Neural progenitor cell (in vitro differentiated cells): ENCODE measurements around the gene IRF1. TPM values are rescaled to one million over a fixed set of nuclear protein-coding genes. Genes with fewer than 3 reads are reported as not detected.

Experiments
- DNase-seq: peaks from one replicate; pipeline ENCODE4 v3.0.0-alpha.2; 2016; ENCODE audit warnings: low spot score
- H2AFZ ChIP-seq: fragments of 200-600 bp; sonication (generic); replicated peaks from 2 replicates; pipeline ENCODE4 v1.6.1; 2016; ENCODE audit warnings: antibody characterized with exemption
- H3F3A ChIP-seq: fragments of 200-600 bp; sonication (generic); 2 replicates; pipeline ENCODE4 v1.6.1; 2016; ENCODE audit warnings: antibody characterized with exemption, low read depth
- H3K27ac ChIP-seq: fragments of 200-600 bp; sonication (generic); 2 replicates; pipeline ENCODE4 v1.5.1; 2016; ENCODE audit warnings: mild to moderate bottlenecking
- H3K27me3 ChIP-seq: fragments of 200-600 bp; sonication (generic); 2 replicates; pipeline ENCODE4 v1.6.1; 2016; ENCODE audit warnings: mild to moderate bottlenecking, moderate library complexity
- H3K36me3 ChIP-seq: fragments of 200-600 bp; sonication (generic); 2 replicates; pipeline ENCODE4 v1.5.1; 2016
- H3K4me1 ChIP-seq: fragments of 200-600 bp; sonication (generic); 2 replicates; pipeline ENCODE4 v1.6.1; 2016; ENCODE audit warnings: mixed run types
- H3K4me2 ChIP-seq: fragments of 200-600 bp; sonication (generic); 2 replicates; pipeline ENCODE4 v1.6.1; 2016
- H3K4me3 ChIP-seq: fragments of 200-600 bp; sonication (generic); 2 replicates; pipeline ENCODE4 v1.5.1; 2016
- H3K79me2 ChIP-seq: fragments of 200-600 bp; sonication (generic); 2 replicates; pipeline ENCODE4 v1.6.1; 2016; ENCODE audit warnings: low read depth
- H3K9ac ChIP-seq: fragments of 200-600 bp; sonication (generic); 2 replicates; pipeline ENCODE4 v1.6.1; 2016
- H3K9me3 ChIP-seq: fragments of 200-600 bp; sonication (generic); 2 replicates; pipeline ENCODE4 v1.5.1; 2016; ENCODE audit warnings: low read depth
- H4K20me1 ChIP-seq: fragments of 200-600 bp; sonication (generic); 2 replicates; pipeline ENCODE4 v1.6.1; 2016; ENCODE audit warnings: low read depth
- H3K27ac Mint-ChIP-seq: 3 replicates; pipeline ENCODE4 v1.8.0; 2021; ENCODE audit warnings: mixed read lengths
- H3K27me3 Mint-ChIP-seq: 2 replicates; pipeline ENCODE4 v1.8.0; 2022; ENCODE audit warnings: low read depth, mild to moderate bottlenecking, inconsistent platforms, moderate library complexity, mixed read lengths; ENCODE audit not compliant: insufficient read depth
- H3K36me3 Mint-ChIP-seq: 3 replicates; pipeline ENCODE4 v1.8.0; 2021; ENCODE audit warnings: mixed read lengths
- H3K4me1 Mint-ChIP-seq: 3 replicates; pipeline ENCODE4 v1.8.0; 2021; ENCODE audit warnings: mixed read lengths
- H3K4me3 Mint-ChIP-seq: 3 replicates; pipeline ENCODE4 v1.8.0; 2021; ENCODE audit warnings: mild to moderate bottlenecking, moderate library complexity, mixed read lengths
- H3K9me3 Mint-ChIP-seq: 3 replicates; pipeline ENCODE4 v1.8.0; 2020; ENCODE audit warnings: mixed read lengths
- EZH2 ChIP-seq: fragments of 200-600 bp; sonication (generic); IDR thresholded peaks from 2 replicates; pipeline ENCODE4 v1.6.1; 2017; ENCODE audit warnings: antibody characterized with exemption, mild to moderate bottlenecking, moderate library complexity
- EZH2phosphoT487 ChIP-seq: fragments of 200-600 bp; sonication (generic); IDR thresholded peaks from 2 replicates; pipeline ENCODE4 v1.6.1; 2017; ENCODE audit warnings: antibody characterized with exemption
- total RNA-seq: library from RNA; depleted of rRNA; stranded (reverse); fragments of >200 nt; gene quantifications from 2 replicates; pipeline ENCODE4 v1.2.3, GENCODE V29; 2015; ENCODE audit warnings: low replicate concordance
- TF ChIP-seq, protein P1 (sequence below): fragments of 200-600 bp; sonication (generic); IDR thresholded peaks from 2 replicates; pipeline ENCODE4 v1.5.1; 2017; ENCODE audit warnings: antibody characterized with exemption, mild to moderate bottlenecking

Gene IRF1
- total RNA-seq, 1 donor from 2014 or later: 7.1 TPM

DNA sequence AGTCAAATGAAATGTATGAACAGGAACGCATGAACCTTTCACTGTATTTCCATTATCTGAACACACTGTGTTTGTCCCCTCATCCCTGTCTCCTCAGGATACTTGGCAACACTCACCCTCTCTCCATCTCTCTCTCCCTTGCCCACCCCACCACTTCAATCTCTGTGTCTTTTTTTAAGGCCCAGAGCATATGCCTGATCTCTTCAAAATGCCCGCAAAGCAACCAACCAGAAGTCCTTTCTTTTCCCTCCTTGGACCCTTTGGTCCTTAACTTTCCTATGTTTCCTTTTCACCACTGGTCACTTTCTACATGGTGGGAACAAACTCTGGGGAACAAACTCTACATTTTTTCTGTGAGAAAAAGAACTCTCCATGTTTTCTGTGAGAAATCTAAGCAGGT lies 3.2 kb upstream of the IRF1 start:
- H3K36me3 Mint-ChIP-seq: no peaks in the 10 kb centered on the region
- Histone ChIP-seq H3K4me3 (no peak overlapping the region), H3K27ac (no peak overlapping the region), H2AFZ (no peak overlapping the region), H3K9ac (no peak overlapping the region), H3K4me2 (no peak overlapping the region), H3F3A (peaks cover 23% of the 10 kb centered on the region), H3K9me3 (no peaks in the 10 kb centered on the region), H4K20me1 (peaks cover 3% of the 10 kb centered on the region), H3K4me1 (no peaks in the 10 kb centered on the region), H3K27me3 (peaks cover 53% of the 10 kb centered on the region), H3K36me3 (no peaks in the 10 kb centered on the region), H3K79me2 (no peaks in the 10 kb centered on the region)
- H3K27ac Mint-ChIP-seq: no peak overlapping the region
- H3K9me3 Mint-ChIP-seq: no peaks in the 10 kb centered on the region
- peaks cover 20% of the 10 kb centered on the region for H3K4me1 Mint-ChIP-seq
- DNase-seq: no peak
- H3K27me3 Mint-ChIP-seq: peaks cover 35% of the 10 kb centered on the region
- TF ChIP-seq EZH2phosphoT487: no peak
- TF ChIP-seq EZH2: no peak
- H3K4me3 Mint-ChIP-seq: no peak overlapping the region

DNA sequence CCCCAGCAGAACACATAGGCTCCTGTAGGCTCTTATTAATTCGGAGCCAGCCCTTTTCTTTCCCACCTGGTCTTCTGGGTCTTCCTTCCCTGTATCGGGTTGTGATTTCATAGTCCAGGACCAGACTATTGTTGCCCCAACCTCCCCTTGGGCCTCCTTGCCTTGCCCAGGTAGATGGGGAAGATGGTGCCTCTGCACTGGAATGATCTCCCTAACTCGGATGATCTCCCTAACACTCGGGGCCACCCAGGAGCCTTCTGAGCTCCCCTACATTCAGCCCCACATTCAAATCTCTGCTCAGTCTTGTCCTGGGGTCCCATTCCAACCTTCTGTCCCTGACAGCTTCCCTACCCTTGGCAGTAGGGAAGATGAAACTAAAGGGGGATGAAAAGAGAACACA lies 2.7 kb upstream of the IRF1 start:
- H2AFZ ChIP-seq: no peak overlapping the region
- peaks cover 32% of the 10 kb centered on the region for H3K27me3 Mint-ChIP-seq

DNA sequence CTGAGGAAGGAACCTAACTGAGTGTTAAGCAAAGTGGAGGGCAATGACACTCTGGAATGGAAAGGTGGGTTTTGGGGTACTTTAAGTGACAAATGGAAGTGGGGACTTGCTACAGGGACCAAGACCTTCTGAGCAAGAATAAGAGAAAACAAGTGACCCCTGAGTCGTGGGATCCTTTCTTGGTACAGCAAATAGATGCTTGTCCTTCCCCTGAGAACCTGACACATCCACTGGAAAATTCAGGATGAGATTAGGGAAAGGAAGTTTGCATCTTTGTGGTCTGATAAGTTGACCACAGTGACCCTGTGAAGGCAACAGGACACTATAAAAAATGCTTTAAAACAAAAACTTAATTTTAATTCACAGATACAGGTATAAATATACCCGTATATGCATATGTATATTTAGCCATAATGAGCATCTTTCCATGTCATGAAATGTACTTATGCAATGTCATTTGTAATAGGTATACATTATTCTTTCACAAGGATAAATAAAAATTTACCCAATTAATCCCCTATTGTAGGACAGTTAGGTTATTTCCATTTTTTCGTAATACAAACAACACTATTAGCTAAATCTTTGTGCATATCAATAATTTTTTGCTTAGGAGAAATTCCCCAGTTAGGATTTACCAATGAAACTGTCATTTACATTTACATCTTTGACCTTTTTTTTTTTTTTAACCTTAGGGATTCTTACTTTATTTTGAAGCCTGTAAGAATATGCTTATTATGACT lies 2.0 kb upstream of the IRF1 start:
- H3K4me2 ChIP-seq: no peak overlapping the region
- no peaks in the 10 kb centered on the region for H3K79me2 ChIP-seq
- Mint-ChIP-seq H3K4me3 (peak overlapping the region; percentile 77), H3K36me3 (no peaks in the 10 kb centered on the region), H3K27me3 (peaks cover 32% of the 10 kb centered on the region), H3K9me3 (no peaks in the 10 kb centered on the region), H3K4me1 (peaks cover 20% of the 10 kb centered on the region), H3K27ac (no peak overlapping the region)
- H3K4me3 ChIP-seq: no peak overlapping the region
- no peak overlapping the region for H3K9ac ChIP-seq
- H3K36me3 ChIP-seq: no peaks in the 10 kb centered on the region
- H3F3A ChIP-seq: peaks cover 25% of the 10 kb centered on the region
- H3K27me3 ChIP-seq: peaks cover 57% of the 10 kb centered on the region
- no peak for DNase-seq
- no peak overlapping the region for H3K27ac ChIP-seq
- H2AFZ ChIP-seq: no peak overlapping the region
- no peak for TF ChIP-seq EZH2
- TF ChIP-seq, protein P1, sequence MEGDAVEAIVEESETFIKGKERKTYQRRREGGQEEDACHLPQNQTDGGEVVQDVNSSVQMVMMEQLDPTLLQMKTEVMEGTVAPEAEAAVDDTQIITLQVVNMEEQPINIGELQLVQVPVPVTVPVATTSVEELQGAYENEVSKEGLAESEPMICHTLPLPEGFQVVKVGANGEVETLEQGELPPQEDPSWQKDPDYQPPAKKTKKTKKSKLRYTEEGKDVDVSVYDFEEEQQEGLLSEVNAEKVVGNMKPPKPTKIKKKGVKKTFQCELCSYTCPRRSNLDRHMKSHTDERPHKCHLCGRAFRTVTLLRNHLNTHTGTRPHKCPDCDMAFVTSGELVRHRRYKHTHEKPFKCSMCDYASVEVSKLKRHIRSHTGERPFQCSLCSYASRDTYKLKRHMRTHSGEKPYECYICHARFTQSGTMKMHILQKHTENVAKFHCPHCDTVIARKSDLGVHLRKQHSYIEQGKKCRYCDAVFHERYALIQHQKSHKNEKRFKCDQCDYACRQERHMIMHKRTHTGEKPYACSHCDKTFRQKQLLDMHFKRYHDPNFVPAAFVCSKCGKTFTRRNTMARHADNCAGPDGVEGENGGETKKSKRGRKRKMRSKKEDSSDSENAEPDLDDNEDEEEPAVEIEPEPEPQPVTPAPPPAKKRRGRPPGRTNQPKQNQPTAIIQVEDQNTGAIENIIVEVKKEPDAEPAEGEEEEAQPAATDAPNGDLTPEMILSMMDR: no peak
- no peak for TF ChIP-seq EZH2phosphoT487
- no peaks in the 10 kb centered on the region for H3K4me1 ChIP-seq
- H4K20me1 ChIP-seq: peaks cover 3% of the 10 kb centered on the region
- no peaks in the 10 kb centered on the region for H3K9me3 ChIP-seq

More for the DNA sequence above, 2.7 kb upstream of the IRF1 start:
- Histone ChIP-seq H3K36me3 (no peaks in the 10 kb centered on the region), H3K79me2 (no peaks in the 10 kb centered on the region), H3K27ac (no peak overlapping the region), H3K9ac (no peak overlapping the region), H4K20me1 (peaks cover 3% of the 10 kb centered on the region), H3F3A (peaks cover 25% of the 10 kb centered on the region), H3K4me3 (no peak overlapping the region), H3K9me3 (no peaks in the 10 kb centered on the region), H3K27me3 (peaks cover 57% of the 10 kb centered on the region), H3K4me1 (no peaks in the 10 kb centered on the region), H3K4me2 (no peak overlapping the region)
- Mint-ChIP-seq H3K4me3 (no peak overlapping the region), H3K4me1 (peaks cover 20% of the 10 kb centered on the region), H3K36me3 (no peaks in the 10 kb centered on the region), H3K9me3 (no peaks in the 10 kb centered on the region), H3K27ac (no peak overlapping the region)
- TF ChIP-seq, protein P1: no peak
- TF ChIP-seq EZH2 (no peak), EZH2phosphoT487 (no peak)
- no peak for DNase-seq
